HG02642 (cell line): ENCODE results near the gene MSANTD1.

Experiments used
- ATAC-seq: cut with Tn5 transposase; IDR thresholded peaks from one replicate; pipeline ENCODE4 v1.9.1; 2021; ENCODE audit warnings: mild to moderate bottlenecking; ENCODE audit not compliant: unreplicated experiment, poor library complexity

The MSANTD1 gene

DNA sequence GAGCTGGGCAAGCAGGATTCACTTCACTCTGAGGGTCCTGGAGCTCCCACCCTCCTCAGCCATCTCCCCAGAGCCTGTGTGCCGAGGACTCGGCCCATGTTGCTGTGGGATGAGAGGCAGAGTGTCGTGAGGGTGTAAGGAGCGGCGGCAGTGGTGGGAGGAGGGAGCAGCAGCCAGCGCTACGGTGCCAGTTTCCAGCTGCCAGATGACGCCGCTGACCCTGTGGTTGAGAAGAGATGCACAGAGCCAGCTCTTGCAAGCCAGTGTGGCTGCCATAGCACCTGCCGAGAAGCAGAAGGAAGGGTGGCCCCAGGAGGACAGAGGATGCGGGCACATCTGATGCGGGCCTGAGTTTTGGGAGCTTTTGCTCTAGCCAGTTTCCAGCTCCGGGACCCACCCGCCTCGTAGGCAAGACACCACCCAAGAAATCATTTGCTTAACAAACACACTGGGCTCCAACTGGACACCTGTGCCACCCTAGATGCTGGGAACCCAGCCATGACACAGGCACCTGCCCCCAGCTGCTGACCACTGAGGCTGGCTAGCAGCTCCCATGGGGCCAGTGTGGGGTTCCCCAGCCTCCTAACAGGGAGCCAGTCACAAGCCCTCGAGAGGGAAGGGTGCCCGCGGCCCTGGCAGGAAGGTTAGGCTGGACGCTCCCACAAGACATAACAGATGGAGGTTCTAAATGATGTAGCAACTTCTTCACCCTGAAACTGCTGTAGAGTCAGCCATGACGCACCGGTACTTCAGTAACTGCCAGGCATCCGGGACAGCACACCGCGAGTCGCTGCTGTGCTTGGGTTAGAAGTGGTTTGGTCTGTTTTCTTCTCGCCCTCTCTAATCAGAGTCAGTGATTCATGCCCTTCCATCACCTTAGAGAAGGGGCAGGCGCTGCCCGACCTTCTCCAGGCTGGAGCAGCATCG, 8.9 kb downstream of the MSANTD1 start:
- no peak for ATAC-seq

DNA sequence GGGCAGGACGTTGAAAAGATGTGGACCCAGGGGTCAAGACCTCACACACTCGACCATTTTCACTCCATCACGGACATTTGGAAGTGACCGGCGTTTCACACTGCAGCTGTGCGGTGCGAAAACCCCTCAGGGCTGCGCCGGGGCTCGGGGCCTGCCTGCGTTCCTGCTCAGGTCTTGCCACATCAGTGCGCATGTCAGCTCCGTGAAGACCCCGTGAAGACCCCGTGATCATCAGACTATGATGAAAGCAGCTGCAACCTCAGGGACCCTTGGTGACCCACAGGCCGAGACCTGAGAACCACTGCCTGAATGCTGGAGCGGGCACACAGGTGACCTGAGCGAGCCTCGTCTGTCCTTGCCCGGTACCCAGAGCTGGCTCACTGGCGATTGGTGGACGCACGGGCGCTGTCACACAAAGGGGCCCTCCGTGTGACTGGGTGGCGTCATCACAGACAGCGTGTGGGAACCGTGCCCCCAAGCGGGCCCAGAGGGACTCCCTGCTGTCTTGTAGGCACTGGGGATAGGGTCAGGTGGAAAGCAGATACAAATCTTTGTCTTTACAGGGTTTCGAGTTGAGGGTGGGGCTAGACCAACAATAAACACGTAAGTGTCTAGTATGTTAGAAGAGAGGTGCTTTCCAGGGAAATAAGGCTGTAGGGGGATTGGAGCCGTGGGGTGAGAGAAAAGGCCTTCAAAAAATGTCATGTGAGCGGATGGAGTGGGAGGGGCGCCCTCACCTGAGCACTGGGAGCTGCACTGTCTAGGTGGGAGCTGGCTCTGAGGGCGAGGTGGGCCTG, 12.7 kb downstream of the MSANTD1 start:
- no peak for ATAC-seq

DNA sequence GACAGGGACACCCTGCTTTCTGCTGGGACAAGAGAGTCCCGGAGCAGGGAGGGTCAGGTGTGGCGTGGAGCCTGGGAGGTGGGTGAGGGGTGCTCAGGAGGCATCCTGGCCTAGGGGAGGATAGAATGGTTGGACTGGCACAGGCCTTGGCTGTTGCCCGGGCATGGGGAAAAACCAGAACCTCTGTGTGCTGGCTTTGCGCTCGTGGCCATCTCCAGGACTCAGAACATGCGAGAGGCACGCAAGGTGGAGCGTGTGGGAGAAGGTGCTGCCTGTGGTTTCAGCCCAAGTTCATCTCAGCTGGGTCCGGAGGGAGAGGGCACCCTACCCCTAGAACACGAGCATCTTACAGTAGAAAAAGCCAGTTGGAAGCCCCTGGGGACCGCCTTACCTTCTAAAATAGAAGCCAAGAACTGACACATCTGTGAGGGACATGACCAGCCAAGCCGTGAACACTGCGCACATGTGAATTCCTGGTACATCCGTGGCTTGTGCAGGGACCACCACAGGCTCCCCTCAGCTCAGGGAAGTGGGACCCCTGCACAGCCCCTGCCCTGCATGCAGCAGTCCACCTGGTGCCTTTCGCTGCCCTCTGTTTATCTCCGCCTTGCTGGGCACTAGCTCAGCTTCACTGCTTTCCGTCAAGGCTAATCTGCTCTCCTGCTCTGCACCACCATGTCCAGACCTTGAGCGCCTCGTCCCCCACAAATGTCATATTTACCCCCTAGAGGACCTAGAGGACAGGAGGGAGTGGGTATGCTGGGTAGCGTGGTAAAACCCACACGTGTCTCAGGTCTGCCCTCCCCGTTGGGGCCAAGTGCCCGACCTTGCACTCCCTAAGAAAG, 13.5 kb downstream of the MSANTD1 start:
- no peak for ATAC-seq

DNA sequence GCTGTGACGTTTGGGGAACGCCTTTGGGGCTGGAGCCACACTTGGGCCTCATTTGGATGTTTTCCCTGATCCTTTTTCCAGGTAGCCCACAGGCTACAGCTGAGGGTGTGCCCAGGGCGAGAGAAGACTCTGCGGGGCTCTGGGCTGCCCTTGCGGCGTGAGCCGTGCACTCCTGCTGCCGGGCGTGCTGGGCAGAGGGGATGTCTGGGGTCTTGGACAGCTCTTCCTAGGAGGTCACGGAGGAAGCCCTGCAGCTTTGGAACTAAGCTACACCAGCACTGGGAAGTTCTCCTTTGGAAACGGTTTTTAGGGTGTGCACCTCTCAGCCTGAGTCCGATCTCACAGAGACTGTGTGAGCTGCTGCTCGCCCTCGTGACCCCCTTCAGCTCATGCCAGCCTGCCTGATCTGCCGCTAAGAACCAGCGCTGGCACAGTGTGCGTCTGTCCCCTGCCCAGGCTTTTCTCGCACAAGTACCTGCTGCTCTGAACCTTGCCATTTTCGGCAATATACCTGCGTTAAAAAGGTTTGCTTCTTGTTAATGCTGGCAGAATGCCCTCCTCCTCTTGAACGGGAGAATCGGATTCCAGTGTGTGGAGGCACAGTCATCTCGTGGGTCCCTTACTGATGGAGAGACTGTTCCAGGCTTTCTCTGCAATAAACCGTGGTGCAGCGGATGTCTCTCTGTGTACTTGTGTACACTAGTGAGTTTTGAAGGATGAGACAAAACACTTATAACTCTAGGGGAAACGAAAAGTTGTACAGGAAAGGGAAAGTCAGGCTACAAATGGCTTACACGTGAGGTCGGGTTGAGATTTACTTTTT, 14.3 kb downstream of the MSANTD1 start:
- ATAC-seq = no peak

DNA sequence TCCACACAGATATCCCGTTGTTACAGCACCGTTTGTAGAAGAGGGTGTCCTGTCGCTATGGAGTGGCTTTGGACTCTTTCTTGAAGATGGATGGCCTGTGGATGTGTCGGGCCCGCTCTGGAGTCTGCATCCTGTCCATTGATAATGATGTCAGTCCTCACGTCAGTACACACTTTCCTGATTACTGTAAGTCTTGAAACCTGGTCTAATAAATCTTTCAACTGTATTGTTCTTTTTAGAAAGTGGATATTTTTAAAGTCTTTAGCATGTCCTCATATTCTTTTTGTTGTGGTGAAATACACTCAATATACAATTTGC, 14.9 kb downstream of the MSANTD1 start:
- ATAC-seq = no peak

DNA sequence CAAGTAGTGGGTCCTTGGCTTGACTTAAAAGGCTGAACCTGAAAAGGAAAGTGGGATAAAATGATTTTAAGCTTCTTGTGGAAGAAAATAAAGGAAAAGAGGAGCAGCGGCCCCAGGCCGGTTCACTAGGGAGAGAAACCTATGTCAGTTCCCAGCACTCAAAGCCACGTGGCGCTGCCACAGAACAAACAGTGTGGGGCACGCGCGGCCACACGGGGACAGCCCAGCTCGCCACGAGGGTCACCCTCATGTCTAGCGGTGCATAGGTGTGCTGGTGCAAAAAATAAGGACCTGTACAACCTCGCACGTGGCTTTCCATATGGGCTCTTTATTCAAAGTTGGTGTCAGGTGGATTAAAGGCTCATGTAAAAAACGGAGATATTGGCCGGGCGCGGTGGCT, 17.1 kb downstream of the MSANTD1 start:
- no peak for ATAC-seq

DNA sequence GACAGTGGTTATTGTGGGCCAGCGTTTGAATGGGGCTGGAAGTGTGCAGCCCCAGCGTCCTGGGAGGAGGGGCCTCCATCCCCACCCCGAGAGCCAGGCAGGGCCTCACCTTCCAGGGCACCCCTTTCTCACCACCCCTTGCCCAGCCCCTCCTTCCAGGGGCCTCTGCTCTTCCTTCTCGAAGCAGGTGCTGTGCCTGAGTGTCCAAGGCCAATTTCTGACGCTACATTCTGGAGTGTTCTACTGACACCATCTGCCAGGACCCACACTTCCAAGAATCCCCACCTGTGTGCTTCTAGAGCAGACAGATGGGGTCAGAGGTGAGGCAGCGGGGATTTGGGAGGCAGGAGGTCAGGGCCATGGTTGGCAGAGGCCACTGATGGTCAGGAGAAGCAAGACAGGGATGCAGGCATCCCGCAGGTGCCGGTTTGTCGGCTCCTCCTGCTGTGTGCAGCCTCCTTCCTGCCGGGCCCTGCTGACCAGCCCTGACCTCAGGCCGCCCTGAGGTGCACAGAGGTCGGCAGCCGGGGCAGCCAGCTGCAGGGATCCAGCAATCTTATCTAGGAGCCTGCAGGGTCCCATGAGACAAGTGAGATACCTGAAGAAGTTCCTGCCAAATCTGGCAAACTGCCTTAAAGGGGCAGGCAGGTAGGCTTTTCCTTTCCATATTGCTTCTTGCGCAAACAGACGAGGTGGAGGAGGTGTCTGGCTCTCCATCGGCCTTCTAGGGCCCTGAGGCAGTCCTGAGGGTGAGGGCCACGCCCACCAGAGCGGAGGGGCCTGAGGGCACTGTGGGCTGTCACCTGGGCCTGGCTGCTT, 18.8 kb downstream of the MSANTD1 start:
- ATAC-seq = no peak

DNA sequence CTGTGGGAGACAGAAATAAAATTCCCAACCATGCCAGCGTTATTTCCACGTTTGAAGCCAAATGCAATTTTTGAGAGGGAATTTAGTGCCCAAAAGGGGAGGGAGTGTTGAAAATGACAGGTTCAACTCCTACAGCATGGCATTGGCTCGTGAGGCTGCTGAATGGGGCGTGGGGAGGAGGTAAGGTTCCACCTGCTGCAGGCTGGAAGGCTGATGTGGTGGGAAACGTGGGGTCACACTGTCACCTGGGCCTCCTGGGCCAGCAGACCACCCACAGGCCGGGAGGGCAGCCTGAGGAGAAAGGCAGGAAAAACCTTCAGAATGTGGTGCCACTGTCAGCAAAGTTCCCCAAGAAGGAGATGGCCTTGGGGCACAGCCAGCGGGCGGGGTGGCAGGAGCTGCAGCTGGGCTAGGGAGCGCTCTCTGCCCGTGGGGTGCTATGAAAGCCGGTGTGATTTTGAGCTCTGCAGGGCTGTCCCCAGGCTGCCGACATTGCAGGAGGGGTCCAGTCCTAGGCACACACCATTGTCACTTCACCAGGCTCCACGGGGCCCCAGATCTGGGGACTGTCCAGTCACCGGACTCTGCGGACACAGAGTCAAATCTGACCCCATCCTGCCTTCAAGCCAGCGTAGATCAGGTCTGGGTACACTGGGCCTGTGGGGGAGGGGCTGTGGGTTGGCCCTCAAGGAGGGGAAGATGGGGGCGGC, 19.6 kb downstream of the MSANTD1 start:
- no peak for ATAC-seq

DNA sequence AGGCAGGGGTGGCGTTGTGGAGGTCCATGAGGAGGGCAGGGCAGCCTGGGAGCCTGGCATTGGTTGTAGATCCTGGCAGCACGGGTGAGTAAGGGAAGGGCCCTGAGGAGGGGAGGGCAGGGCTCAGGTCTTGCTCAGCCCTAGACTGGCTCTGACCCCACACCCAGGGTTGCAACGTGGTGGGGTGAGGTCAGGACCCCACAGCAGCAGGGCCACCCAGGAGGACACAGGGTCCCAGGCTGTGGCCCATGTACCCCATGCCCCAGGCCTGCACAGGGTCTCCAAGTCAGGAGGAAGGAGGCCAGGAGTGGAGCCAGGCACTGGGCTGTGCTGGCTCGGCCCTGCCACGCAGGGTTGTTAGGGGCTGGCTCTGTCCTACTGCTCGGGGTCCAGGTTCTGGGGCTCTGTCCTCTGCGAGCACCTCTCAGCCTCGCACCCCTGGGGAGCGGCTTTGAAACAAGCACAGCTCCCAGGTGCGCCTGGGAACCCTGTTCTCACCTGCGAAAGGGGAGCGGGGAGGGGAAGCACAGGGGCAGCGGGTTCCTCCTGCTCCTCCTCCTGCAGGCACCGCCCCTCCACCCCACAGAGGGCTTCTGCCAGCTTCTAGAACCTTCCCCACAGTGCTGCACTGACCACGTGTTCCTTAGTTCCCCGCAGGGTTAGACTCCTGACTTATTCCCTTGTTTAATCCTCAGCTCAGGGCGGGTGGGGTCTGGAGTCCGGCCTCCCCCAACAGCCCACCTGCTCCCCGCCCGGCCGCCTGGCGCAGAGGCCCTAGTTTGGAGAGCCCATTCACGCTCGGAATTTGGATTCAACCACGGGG, 20.4 kb downstream of the MSANTD1 start:
- ATAC-seq = no peak

DNA sequence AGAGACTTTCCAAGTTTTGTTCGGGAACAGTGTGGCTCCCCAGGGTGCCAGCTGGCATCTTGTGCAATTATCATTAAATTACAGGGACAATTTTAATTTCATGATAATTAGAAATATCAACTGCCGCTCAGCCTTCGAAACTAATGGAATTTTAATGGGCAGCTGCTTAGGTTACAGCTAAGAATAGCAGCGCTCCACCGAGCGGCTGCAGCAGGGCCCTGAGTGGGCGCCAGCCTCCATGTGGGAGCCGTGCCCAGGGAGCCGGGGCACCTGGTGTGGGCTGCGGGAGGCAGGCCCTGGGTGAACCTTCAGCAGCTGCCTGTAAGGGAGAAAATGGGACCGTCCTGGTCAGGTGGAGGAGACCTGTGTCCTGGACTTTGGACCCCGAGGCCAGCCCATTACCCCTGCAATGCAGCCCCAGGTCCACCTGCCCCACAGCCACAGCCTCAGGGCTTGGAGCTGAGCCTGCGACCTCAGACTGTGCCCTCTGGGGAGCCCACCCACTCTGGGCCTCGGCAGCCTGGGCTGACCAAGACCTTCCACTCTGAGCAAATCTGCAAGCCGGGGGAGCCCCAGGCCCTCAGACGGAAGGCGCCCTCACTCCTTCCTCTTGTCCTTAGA, 21.1 kb downstream of the MSANTD1 start:
- no peak for ATAC-seq

DNA sequence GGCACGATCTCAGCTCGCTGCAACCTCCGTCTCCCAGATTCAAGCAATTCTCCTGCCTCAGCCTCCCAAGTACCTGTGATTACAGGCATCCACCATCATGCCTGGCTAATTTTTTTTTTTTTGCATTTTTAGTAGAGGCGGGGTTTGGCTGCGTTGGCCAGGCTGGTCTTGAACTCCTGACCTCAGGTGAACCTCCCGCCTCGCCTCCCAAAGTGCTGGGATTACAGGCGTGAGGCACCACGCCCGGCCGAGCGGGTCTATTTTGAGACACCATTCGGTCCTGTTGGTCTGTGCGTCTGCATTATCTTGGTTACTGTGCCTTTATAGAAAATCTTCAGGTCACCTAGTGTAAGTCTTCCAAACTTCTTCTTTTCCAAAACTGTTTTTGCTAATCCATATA, 22.2 kb downstream of the MSANTD1 start:
- no peak for ATAC-seq

DNA sequence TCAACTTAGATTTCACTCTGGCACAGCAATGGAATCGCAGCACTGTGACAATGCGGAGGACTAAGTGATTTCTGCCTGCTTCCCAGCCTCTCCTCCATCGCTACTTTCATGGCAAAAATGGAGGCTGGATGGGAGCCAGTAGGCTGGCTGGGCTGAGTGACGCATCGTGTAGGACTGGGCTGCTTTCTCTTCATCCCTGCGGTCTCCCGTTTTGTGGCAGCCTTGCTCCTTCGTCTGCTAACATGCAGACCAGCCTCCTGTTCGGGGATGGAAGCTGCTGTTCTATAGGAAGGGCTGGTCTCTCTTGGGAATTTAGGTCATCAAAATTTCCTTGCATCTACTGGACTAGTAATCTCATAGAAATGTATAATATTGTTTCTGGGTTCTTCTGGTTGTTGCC, 28.0 kb downstream of the MSANTD1 start:
- no peak for ATAC-seq

DNA sequence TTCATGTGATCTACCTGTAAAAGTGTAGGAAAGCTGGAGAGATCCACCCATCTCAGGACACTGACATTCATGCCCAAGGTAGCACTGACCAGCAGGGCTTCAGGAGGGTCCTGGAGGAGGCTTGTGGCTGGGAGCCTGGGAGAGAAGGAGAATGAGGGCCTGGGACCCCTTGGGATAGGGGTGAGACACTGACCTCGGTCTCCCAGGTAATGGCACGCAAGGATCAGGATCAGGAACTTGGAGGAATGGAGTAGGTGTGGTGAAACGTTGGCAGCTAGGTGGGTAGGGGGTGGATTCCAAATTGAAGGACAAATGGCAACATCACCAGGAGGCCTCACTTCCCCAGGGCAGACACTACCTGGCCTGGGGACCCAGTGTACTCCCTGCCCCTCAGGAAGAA, 31.5 kb downstream of the MSANTD1 start:
- no peak for ATAC-seq

DNA sequence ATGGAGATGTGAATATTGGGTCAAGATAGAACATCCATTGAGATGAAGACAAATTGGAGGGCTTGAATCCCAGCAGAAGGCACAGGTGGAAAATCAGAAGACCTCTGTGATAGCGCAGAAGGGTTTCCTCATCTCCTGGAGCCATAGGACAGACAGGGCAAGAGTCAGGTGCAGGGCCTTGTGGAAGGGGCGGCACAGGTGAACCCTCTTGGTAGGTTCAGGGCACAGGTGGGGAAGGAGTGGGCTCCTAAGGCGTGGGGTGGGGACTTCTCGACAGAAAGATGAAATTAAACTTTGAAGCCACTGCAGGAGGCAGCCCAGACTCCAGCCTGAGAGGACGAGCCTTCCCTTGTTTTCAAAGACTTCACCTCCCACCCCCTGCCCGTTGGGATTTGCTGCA, 34.5 kb downstream of the MSANTD1 start:
- no peak for ATAC-seq

DNA sequence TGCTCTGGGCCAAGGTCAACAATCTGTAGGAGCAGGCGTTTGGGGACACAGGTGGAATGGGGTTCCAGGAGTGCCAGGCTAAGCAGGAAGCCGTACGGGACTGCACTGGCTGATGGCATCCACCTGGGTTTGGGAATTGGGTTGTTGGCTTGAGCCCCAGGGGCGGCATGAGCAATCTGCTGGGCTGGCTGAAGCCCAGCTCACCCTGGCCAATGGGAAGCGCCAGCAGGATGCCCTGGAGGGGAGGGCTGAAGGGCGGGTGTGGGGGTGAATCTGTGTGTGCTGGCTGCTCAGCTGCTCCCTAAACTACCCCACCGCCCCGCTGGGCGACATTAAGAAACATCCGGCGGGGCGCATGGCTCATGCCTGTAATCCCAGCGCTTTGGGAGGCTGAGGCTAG, 35.0 kb downstream of the MSANTD1 start:
- no peak for ATAC-seq

DNA sequence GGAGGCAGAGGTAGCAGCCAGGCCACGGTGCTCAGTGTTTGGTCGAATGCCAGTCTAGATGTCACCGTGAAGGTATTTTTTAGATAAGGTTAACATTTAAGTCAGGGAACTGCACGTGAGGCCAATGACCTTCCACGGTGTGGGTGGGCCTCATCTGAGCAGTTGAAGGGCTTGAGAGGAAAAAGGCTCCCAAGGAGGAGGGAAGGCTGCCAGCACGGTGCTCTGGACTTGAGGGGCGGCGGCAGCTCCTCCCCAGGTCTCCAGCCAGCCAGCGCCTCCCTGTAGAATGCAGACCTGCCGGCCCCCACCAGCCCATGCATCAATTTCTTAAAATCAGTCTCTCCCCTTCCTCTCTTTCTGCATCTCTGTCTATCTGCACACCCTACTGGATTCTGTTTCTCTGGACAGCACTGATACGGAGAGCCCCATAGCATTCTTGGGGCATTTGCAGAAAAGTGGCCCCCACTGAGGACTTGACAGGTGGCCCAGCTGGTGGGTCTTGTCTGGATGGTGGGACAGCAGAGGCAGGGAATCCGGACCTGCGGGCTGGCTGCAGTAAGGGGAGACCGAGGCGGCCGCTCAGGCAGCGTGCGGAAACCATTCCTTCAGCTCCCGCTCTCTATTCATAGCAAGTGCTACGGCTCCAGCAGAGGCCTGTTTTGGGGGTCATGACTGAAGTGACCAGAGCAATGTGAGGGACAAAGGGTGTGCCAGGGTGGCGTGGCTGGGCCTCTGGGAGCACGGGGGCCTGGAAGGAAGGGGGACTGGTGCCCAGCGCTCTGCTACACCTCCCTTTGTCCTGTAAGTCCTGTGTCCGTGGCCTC, 36.0 kb downstream of the MSANTD1 start:
- ATAC-seq = no peak
